Hepatocyte (in vitro differentiated cells): ENCODE measurements around the gene FRG2C.
"Not testable (repeated sequence)": the region's sequence is repeated elsewhere in the genome, so short reads cannot be mapped to it uniquely, and the experiment has no call there.

ENCODE experiments used
- EZH2 ChIP-seq: fragments of 200-600 bp; sonication (generic); IDR thresholded peaks from 2 replicates; pipeline ENCODE4 v1.6.1; 2016; ENCODE audit warnings: antibody characterized with exemption, mild to moderate bottlenecking, borderline replicate concordance
- EZH2phosphoT487 ChIP-seq: fragments of 200-600 bp; sonication (generic); IDR thresholded peaks from one replicate; pipeline ENCODE4 v1.6.1; 2018; ENCODE audit warnings: antibody characterized with exemption, mild to moderate bottlenecking, low read depth, moderate library complexity; ENCODE audit not compliant: unreplicated experiment, severe bottlenecking
- TF ChIP-seq, protein P1 (sequence below): fragments of 200-600 bp; sonication (generic); IDR thresholded peaks from 2 replicates; pipeline ENCODE4 v1.5.1; 2016; ENCODE audit warnings: antibody characterized with exemption, mild to moderate bottlenecking; ENCODE audit not compliant: poor library complexity

GRCh38 chr3:75619481-75620031 lies 44.6 kb upstream of the FRG2C start:
- TF ChIP-seq, protein P1, sequence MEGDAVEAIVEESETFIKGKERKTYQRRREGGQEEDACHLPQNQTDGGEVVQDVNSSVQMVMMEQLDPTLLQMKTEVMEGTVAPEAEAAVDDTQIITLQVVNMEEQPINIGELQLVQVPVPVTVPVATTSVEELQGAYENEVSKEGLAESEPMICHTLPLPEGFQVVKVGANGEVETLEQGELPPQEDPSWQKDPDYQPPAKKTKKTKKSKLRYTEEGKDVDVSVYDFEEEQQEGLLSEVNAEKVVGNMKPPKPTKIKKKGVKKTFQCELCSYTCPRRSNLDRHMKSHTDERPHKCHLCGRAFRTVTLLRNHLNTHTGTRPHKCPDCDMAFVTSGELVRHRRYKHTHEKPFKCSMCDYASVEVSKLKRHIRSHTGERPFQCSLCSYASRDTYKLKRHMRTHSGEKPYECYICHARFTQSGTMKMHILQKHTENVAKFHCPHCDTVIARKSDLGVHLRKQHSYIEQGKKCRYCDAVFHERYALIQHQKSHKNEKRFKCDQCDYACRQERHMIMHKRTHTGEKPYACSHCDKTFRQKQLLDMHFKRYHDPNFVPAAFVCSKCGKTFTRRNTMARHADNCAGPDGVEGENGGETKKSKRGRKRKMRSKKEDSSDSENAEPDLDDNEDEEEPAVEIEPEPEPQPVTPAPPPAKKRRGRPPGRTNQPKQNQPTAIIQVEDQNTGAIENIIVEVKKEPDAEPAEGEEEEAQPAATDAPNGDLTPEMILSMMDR, result peak; percentile 25
- not testable (repeated sequence) for TF ChIP-seq EZH2phosphoT487, EZH2
